GM13977 (cell line): Measurements from ENCODE around the gene WDR45B.

Experiments used
- DNase-seq: peaks from one replicate; pipeline ENCODE4 v3.0.0; 2012; ENCODE audit warnings: low spot score
- in situ Hi-C: fragments of 300-500 bp; cut with MboI; formaldehyde crosslinking; loops from one replicate; pipeline ENCODE4 v1.12.0; 2022; ENCODE audit warnings: low sequenced_read_pairs, low pct_unique_long_range_greater_than_20kb, mixed read lengths, inconsistent platforms; ENCODE audit not compliant: unreplicated experiment
- TF ChIP-seq, protein P1 (sequence below): IDR thresholded peaks from 2 replicates; pipeline ENCODE4 v1.5.1; 2012; ENCODE audit warnings: mild to moderate bottlenecking, control low read depth; ENCODE audit not compliant: insufficient read depth; ENCODE audit errors: extremely low read depth, missing control alignments

The WDR45B gene

GRCh38 chr17:82611140-82612058 lies 36.8 kb downstream of the WDR45B start:
- TF ChIP-seq, protein P1, sequence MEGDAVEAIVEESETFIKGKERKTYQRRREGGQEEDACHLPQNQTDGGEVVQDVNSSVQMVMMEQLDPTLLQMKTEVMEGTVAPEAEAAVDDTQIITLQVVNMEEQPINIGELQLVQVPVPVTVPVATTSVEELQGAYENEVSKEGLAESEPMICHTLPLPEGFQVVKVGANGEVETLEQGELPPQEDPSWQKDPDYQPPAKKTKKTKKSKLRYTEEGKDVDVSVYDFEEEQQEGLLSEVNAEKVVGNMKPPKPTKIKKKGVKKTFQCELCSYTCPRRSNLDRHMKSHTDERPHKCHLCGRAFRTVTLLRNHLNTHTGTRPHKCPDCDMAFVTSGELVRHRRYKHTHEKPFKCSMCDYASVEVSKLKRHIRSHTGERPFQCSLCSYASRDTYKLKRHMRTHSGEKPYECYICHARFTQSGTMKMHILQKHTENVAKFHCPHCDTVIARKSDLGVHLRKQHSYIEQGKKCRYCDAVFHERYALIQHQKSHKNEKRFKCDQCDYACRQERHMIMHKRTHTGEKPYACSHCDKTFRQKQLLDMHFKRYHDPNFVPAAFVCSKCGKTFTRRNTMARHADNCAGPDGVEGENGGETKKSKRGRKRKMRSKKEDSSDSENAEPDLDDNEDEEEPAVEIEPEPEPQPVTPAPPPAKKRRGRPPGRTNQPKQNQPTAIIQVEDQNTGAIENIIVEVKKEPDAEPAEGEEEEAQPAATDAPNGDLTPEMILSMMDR = no peak
- DNase-seq = no peak
- in situ Hi-C loops = no loop called here

GRCh38 chr17:82609655-82610054 lies 38.6 kb downstream of the WDR45B start:
- in situ Hi-C loops = no loop called here
- DNase-seq = no peak
- TF ChIP-seq, protein P1 = no peak

GRCh38 chr17:82608816-82609215 lies 39.4 kb downstream of the WDR45B start:
- DNase-seq = no peak
- in situ Hi-C loops = no loop called here
- TF ChIP-seq, protein P1 = no peak

- DNase-seq = no peak
- in situ Hi-C loops = no loop called here
- TF ChIP-seq, protein P1 = no peak
These were observed 42.2 kb downstream of the WDR45B start for GRCh38 chr17:82605939-82606600.

DNA sequence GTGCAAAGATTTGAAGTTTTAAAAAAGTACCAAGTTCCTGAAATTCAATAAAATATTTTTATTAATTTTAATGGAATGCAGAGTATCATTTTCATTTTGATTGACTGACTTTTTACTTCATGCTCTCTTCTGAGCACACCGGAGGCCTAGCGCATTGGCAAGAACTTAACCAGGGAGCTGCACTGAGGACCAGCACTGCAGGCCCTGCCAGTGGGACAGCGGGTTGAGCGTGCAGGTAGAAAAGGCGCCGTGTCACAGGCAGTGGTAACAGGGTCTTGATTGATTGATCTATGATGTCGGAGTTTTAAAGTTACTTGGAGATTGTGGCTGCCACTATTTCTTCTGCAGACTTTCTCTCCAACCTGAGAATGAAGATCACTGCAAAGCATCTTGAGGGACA lies 43.7 kb downstream of the WDR45B start:
- TF ChIP-seq, protein P1 = no peak

GRCh38 chr17:82603981-82604448 lies 44.2 kb downstream of the WDR45B start:
- TF ChIP-seq, protein P1 = no peak
- peak; percentile 71 for DNase-seq
- in situ Hi-C loops = no loop called here

More for the DNA sequence above, 43.7 kb downstream of the WDR45B start:
- DNase-seq = no peak
- in situ Hi-C loops = no loop called here
